CD14-positive monocyte (primary cell): ENCODE data around the gene UPP2. TPM values are rescaled to one million over a fixed set of nuclear protein-coding genes. Genes with fewer than 3 reads are reported as not detected.
A peak's percentile ranks its signal among the peaks of the same experiment; 100 is the strongest.

ENCODE experiments used
- DNase-seq, 3 donors: peaks; one replicate each; pipeline ENCODE4 v3.0.0-alpha.2; 2011 to 2022
- H2AFZ ChIP-seq: 2 replicates; pipeline ENCODE4 v1.6.0; 2012; ENCODE audit warnings: mild to moderate bottlenecking, low read depth, low read length, inconsistent platforms; ENCODE audit not compliant: insufficient read depth, poor library complexity, severe bottlenecking
- H3K27ac ChIP-seq, 2 donors: 1 replicate in 1 of 2; 2 replicates in 1 of 2; pipeline ENCODE4 v1.5.1; 2012 to 2013; ENCODE audit warnings: low read length in 2 of 2, control low read depth in 1 of 2, inconsistent platforms in 1 of 2, low read depth in 1 of 2, mild to moderate bottlenecking in 1 of 2
- H3K27me3 ChIP-seq, 2 donors: one replicate each; pipeline versions ENCODE4 v1.6.0 to v1.6.1; 2011 to 2013; ENCODE audit warnings: low read length in 2 of 2; ENCODE audit not compliant: control insufficient read depth in 2 of 2, insufficient read depth in 2 of 2
- H3K36me3 ChIP-seq, 2 donors: replicated peaks in 1 of 2; 1 replicate in 1 of 2; 2 replicates in 1 of 2; pipeline versions ENCODE4 v1.5.1 to v1.6.1; 2012 to 2013; ENCODE audit warnings: low read length in 2 of 2, control low read depth in 1 of 2, inconsistent platforms in 1 of 2, mild to moderate bottlenecking in 1 of 2; ENCODE audit not compliant: insufficient read depth in 2 of 2, control insufficient read depth in 1 of 2
- H3K4me1 ChIP-seq, 2 donors: 1 replicate in 1 of 2; 2 replicates in 1 of 2; pipeline versions ENCODE4 v1.5.1 to v1.6.1; 2012 to 2013; ENCODE audit warnings: low read length in 2 of 2, control low read depth in 1 of 2, inconsistent platforms in 1 of 2, mild to moderate bottlenecking in 1 of 2, moderate library complexity in 1 of 2; ENCODE audit not compliant: insufficient read depth in 2 of 2, control insufficient read depth in 1 of 2
- H3K4me2 ChIP-seq: replicated peaks from 2 replicates; pipeline ENCODE3; 2012; ENCODE audit warnings: low read length, moderate library complexity, mild to moderate bottlenecking; ENCODE audit not compliant: poor library complexity, severe bottlenecking; ENCODE audit errors: extremely low read depth
- H3K4me3 ChIP-seq, 3 experiments: fragments of 200-600 bp in 1 of 3; sonication (generic) in 1 of 3; replicated peaks in 1 of 3; 1 replicate in 2 of 3; 2 replicates in 1 of 3; pipeline ENCODE4 v1.5.1; 2011 to 2013; ENCODE audit warnings: low read length in 3 of 3, mild to moderate bottlenecking in 3 of 3, control low read depth in 2 of 3, low read depth in 2 of 3, inconsistent platforms in 1 of 3, moderate library complexity in 1 of 3
- H3K79me2 ChIP-seq: 2 replicates; pipeline ENCODE4 v1.6.0; 2012; ENCODE audit warnings: mild to moderate bottlenecking, control low read depth, inconsistent platforms, low read length, moderate library complexity; ENCODE audit not compliant: insufficient read depth
- H3K9ac ChIP-seq: 2 replicates; pipeline ENCODE4 v1.6.0; 2017; ENCODE audit warnings: low read length, mild to moderate bottlenecking; ENCODE audit not compliant: insufficient read depth, poor library complexity, severe bottlenecking
- H3K9me3 ChIP-seq, 2 donors: replicated peaks in 1 of 2; 1 replicate in 1 of 2; 2 replicates in 1 of 2; pipeline versions ENCODE4 v1.5.1 to v1.6.1; 2012 to 2013; ENCODE audit warnings: low read length in 2 of 2, control low read depth in 1 of 2; ENCODE audit not compliant: control insufficient read depth in 1 of 2, insufficient read depth in 1 of 2
- H4K20me1 ChIP-seq: 2 replicates; pipeline ENCODE4 v1.6.0; 2012; ENCODE audit warnings: mild to moderate bottlenecking, low read length, control low read depth, moderate library complexity; ENCODE audit not compliant: insufficient read depth
- H3K27ac Mint-ChIP-seq, 7 donors: one replicate each; pipeline ENCODE4 v1.8.0; 2020; ENCODE audit warnings: mild to moderate bottlenecking in 7 of 7, mixed read lengths in 7 of 7, moderate library complexity in 6 of 7, inconsistent platforms in 2 of 7
- H3K27me3 Mint-ChIP-seq, 3 donors: one replicate each; pipeline ENCODE4 v1.8.0; 2021 to 2022; ENCODE audit warnings: low read depth in 3 of 3, mild to moderate bottlenecking in 3 of 3, mixed read lengths in 3 of 3, moderate library complexity in 3 of 3, inconsistent platforms in 1 of 3
- H3K36me3 Mint-ChIP-seq, 2 donors: one replicate each; pipeline ENCODE4 v1.8.0; 2020; ENCODE audit warnings: mixed read lengths in 2 of 2, inconsistent platforms in 1 of 2, mild to moderate bottlenecking in 1 of 2
- H3K4me1 Mint-ChIP-seq: one replicate; pipeline ENCODE4 v1.8.0; 2020; ENCODE audit warnings: mild to moderate bottlenecking, mixed read lengths
- H3K4me3 Mint-ChIP-seq, 2 donors: one replicate each; pipeline ENCODE4 v1.8.0; 2020; ENCODE audit warnings: mild to moderate bottlenecking in 2 of 2, mixed read lengths in 2 of 2, moderate library complexity in 1 of 2
- H3K9me3 Mint-ChIP-seq, 7 donors: one replicate each; pipeline ENCODE4 v1.8.0; 2020 to 2022; ENCODE audit warnings: mixed read lengths in 7 of 7, mild to moderate bottlenecking in 6 of 7, moderate library complexity in 6 of 7, inconsistent platforms in 2 of 7
- CTCF ChIP-seq: fragments of 200-600 bp; IDR thresholded peaks from one replicate; pipeline ENCODE4 v1.8.0; 2022; ENCODE audit warnings: antibody characterized with exemption, mild to moderate bottlenecking
- WGBS: methylation state at CpG from one replicate; pipeline ENCODE4 v1.1.5; 2013; ENCODE audit warnings: missing lambda C conversion rate; ENCODE audit not compliant: insufficient coverage; 5-methylcytosine and 5-hydroxymethylcytosine counted together
- intact Hi-C, 2 donors: fragments of 100-400 bp; cut with micrococcal nuclease; formaldehyde crosslinking; loops; one replicate each; pipeline versions ENCODE4 v1.15.0 to v1.15.1; 2023
- polyA plus RNA-seq, 3 donors: library from polyadenylated mRNA; depleted of rRNA in 1 of 3; unstranded in 2 of 3; stranded (reverse) in 1 of 3; fragments of 300-500 nt in 2 of 3; fragments of >200 nt in 1 of 3; fragmentation: Illumina TruSeq in 2 of 3; gene quantifications; 1 replicate in 2 of 3; 2 replicates in 1 of 3; pipeline ENCODE4 v1.2.3, GENCODE V29; 2012 to 2021

Gene UPP2
- polyA plus RNA-seq, 3 donors: not detected

GRCh38 chr2:158072361-158072760 lies 29.3 kb upstream of the UPP2 start:
- H3K27ac Mint-ChIP-seq: peak overlapping the region in 1 of 7 donors; percentile 59
- no peak overlapping the region for H3K4me3 Mint-ChIP-seq
- H3K9me3 ChIP-seq: no peaks in the 10 kb centered on the region
- H4K20me1 ChIP-seq: no peaks in the 10 kb centered on the region
- H3K9ac ChIP-seq: no peak overlapping the region
- no peaks in the 10 kb centered on the region for H3K4me1 Mint-ChIP-seq
- H3K4me1 ChIP-seq: no peaks in the 10 kb centered on the region
- H3K36me3 Mint-ChIP-seq: no peaks in the 10 kb centered on the region
- H3K9me3 Mint-ChIP-seq: peaks cover 2 to 11% (median 5%) of the 10 kb centered on the region in 7 donors
- no peak overlapping the region for H3K27ac ChIP-seq
- H3K4me3 ChIP-seq: no peak overlapping the region
- H3K36me3 ChIP-seq: no peaks in the 10 kb centered on the region
- peaks cover 0 to 2% (median 0%) of the 10 kb centered on the region in 3 donors for H3K27me3 Mint-ChIP-seq
- no peak overlapping the region for H3K4me2 ChIP-seq
- H3K27me3 ChIP-seq: no peaks in the 10 kb centered on the region
- H2AFZ ChIP-seq: no peak overlapping the region
- intact Hi-C loops: no loop called here
- DNase-seq: no peak
- TF ChIP-seq CTCF: no peak
- WGBS: no CpG with 5 or more reads among the region's 1 CpG
- H3K79me2 ChIP-seq: no peaks in the 10 kb centered on the region

GRCh38 chr2:158079672-158080071 lies 22.0 kb upstream of the UPP2 start:
- Mint-ChIP-seq H3K36me3 (no peaks in the 10 kb centered on the region), H3K9me3 (peaks cover 3 to 17% (median 11%) of the 10 kb centered on the region in 7 donors), H3K4me1 (peaks cover 8% of the 10 kb centered on the region), H3K4me3 (no peak overlapping the region), H3K27ac (no peak overlapping the region), H3K27me3 (no peaks in the 10 kb centered on the region)
- no peak overlapping the region for H3K27ac ChIP-seq
- DNase-seq: no peak
- H3K4me1 ChIP-seq: peaks cover 4 to 8% of the 10 kb centered on the region in 2 donors
- no peak for TF ChIP-seq CTCF
- H3K27me3 ChIP-seq: no peaks in the 10 kb centered on the region
- H3K9ac ChIP-seq: no peak overlapping the region
- intact Hi-C loops: no loop called here
- H3K36me3 ChIP-seq: no peaks in the 10 kb centered on the region
- H3K4me3 ChIP-seq: no peak overlapping the region
- H2AFZ ChIP-seq: no peak overlapping the region
- H3K9me3 ChIP-seq: no peaks in the 10 kb centered on the region
- 100% methylated on average over 1 of the region's 3 CpGs for WGBS
- H3K4me2 ChIP-seq: no peak overlapping the region
- H4K20me1 ChIP-seq: no peaks in the 10 kb centered on the region
- H3K79me2 ChIP-seq: no peaks in the 10 kb centered on the region
